ENCODE data around the gene ACSL6.

ACSL6 gene

GRCh38 chr5:132011622-132012343, at the start of gene ACSL6:
ACSL6 (minus strand) TSS chr5:132011658; CDS start chr5:132011553, 105 bp downstream.
- no peak for DNase-seq

- no peak for DNase-seq
Measured at GRCh38 chr5:132060501-132061161, 49.2 kb upstream of the ACSL6 start, which contains the start of gene IL3. IL3 (plus strand) TSS chr5:132060655; CDS start chr5:132060707, 52 bp downstream.

- no peak for DNase-seq
Measured at GRCh38 chr5:132059696-132060500, 48.4 kb upstream of the ACSL6 start.

GRCh38 chr5:132059043-132059695, 47.7 kb upstream of the ACSL6 start:
- no peak for DNase-seq

GRCh38 chr5:132058646-132059042, 47.2 kb upstream of the ACSL6 start:
- DNase-seq, result no peak

GRCh38 chr5:132057498-132058255, 46.2 kb upstream of the ACSL6 start:
- no peak for DNase-seq

GRCh38 chr5:132056610-132057497, 45.4 kb upstream of the ACSL6 start:
- no peak for DNase-seq

- no peak for DNase-seq
Measured at GRCh38 chr5:132055808-132056609, 44.6 kb upstream of the ACSL6 start.

GRCh38 chr5:132055441-132055807, 44.0 kb upstream of the ACSL6 start:
- DNase-seq, result no peak

- no peak for DNase-seq
Measured at GRCh38 chr5:132054697-132055440, 43.4 kb upstream of the ACSL6 start.

GRCh38 chr5:132054031-132054696, 42.7 kb upstream of the ACSL6 start:
- DNase-seq, result no peak

GRCh38 chr5:132053483-132053882, 42.0 kb upstream of the ACSL6 start:
- no peak for DNase-seq

- DNase-seq, result no peak
Measured at GRCh38 chr5:132052520-132052919, 41.1 kb upstream of the ACSL6 start.

- no peak for DNase-seq
Measured at GRCh38 chr5:132050661-132051552, 39.4 kb upstream of the ACSL6 start.

- DNase-seq, result no peak
Measured at GRCh38 chr5:132050136-132050535, 38.7 kb upstream of the ACSL6 start.

- no peak for DNase-seq
Measured at GRCh38 chr5:132049559-132049958, 38.1 kb upstream of the ACSL6 start.

GRCh38 chr5:132049093-132049492, 37.6 kb upstream of the ACSL6 start:
- no peak for DNase-seq

GRCh38 chr5:132046880-132047299, 35.4 kb upstream of the ACSL6 start:
- DNase-seq, result no peak
